OCI-LY1 (cell line): ENCODE results near the gene CERS6.

Experiments used
- H2AFZ ChIP-seq: fragments of 200-600 bp; sonication (generic), shearing (Covaris generic); 2 replicates; pipeline ENCODE4 v1.6.0; 2014; ENCODE audit warnings: antibody characterized with exemption, mild to moderate bottlenecking, low read length
- H3F3A ChIP-seq: fragments of 200-600 bp; sonication (generic), shearing (Covaris generic); 2 replicates; pipeline ENCODE4 v1.6.0; 2014; ENCODE audit warnings: mild to moderate bottlenecking, antibody characterized with exemption, low read length, moderate library complexity; ENCODE audit not compliant: insufficient read depth
- H3K27ac ChIP-seq: fragments of 200-600 bp; sonication (generic); 2 replicates; pipeline ENCODE4 v1.5.1; 2014; ENCODE audit warnings: low read length, mixed run types, mild to moderate bottlenecking, low read depth; ENCODE audit not compliant: poor library complexity, severe bottlenecking
- H3K27me3 ChIP-seq: fragments of 200-600 bp; sonication (generic); 2 replicates; pipeline ENCODE4 v1.6.0; 2014; ENCODE audit warnings: antibody characterized with exemption, mild to moderate bottlenecking, low read length, moderate library complexity; ENCODE audit not compliant: insufficient read depth
- H3K36me3 ChIP-seq: fragments of 200-600 bp; sonication (generic); 2 replicates; pipeline ENCODE4 v1.6.1; 2014; ENCODE audit warnings: mild to moderate bottlenecking, antibody characterized with exemption, low read length, moderate library complexity, mixed read lengths; ENCODE audit not compliant: insufficient read depth
- H3K4me1 ChIP-seq: fragments of 200-600 bp; sonication (generic); 2 replicates; pipeline ENCODE4 v1.5.1; 2014; ENCODE audit warnings: mild to moderate bottlenecking, low read length, moderate library complexity; ENCODE audit not compliant: insufficient read depth, severe bottlenecking
- H3K4me2 ChIP-seq: fragments of 200-600 bp; sonication (generic), shearing (Covaris generic); 2 replicates; pipeline ENCODE4 v1.6.1; 2014; ENCODE audit warnings: low read length
- H3K4me3 ChIP-seq: fragments of 200-600 bp; sonication (generic); 2 replicates; pipeline ENCODE4 v1.5.1; 2014; ENCODE audit warnings: low read length, low read depth, mild to moderate bottlenecking, mixed read lengths; ENCODE audit not compliant: poor library complexity, severe bottlenecking
- H3K79me2 ChIP-seq: fragments of 200-600 bp; shearing (Covaris generic); 2 replicates; pipeline ENCODE4 v1.6.1; 2016; ENCODE audit warnings: mixed run types, low read length, mixed read lengths; ENCODE audit not compliant: insufficient read depth
- H3K9ac ChIP-seq: fragments of 200-600 bp; sonication (generic), shearing (Covaris generic); 2 replicates; pipeline ENCODE4 v1.6.1; 2014; ENCODE audit warnings: mild to moderate bottlenecking, low read length, mixed read lengths
- H3K9me2 ChIP-seq: fragments of 200-600 bp; sonication (generic), shearing (Covaris generic); 2 replicates; pipeline ENCODE4 v1.6.1; 2014; ENCODE audit warnings: low read depth, mild to moderate bottlenecking, low read length, mixed read lengths
- H3K9me3 ChIP-seq: fragments of 200-600 bp; shearing (Covaris generic); 2 replicates; pipeline ENCODE4 v1.6.1; 2014; ENCODE audit warnings: low read length, mixed read lengths
- H4K20me1 ChIP-seq: fragments of 200-600 bp; sonication (generic), shearing (Covaris generic); 2 replicates; pipeline ENCODE4 v1.6.0; 2016; ENCODE audit warnings: mild to moderate bottlenecking, low read length; ENCODE audit not compliant: insufficient read depth
- CTCF ChIP-seq: fragments of 200-600 bp; sonication (generic), shearing (Covaris generic); IDR thresholded peaks from 2 replicates; pipeline ENCODE4 v1.5.1; 2017; ENCODE audit warnings: mild to moderate bottlenecking, antibody characterized with exemption, low read length, moderate library complexity, mixed read lengths
- EZH2 ChIP-seq: fragments of 200-600 bp; sonication (generic), shearing (Covaris generic); IDR thresholded peaks from 2 replicates; pipeline ENCODE4 v1.8.0; 2017; ENCODE audit warnings: borderline replicate concordance, mixed run types, mild to moderate bottlenecking, antibody characterized with exemption, low read length, moderate library complexity, mixed read lengths

Gene CERS6

GRCh38 chr2:168545439-168546082 is 89.5 kb downstream of the CERS6 start:
- Histone ChIP-seq H3K27ac (no peak overlapping the region), H3K4me3 (no peak overlapping the region)

GRCh38 chr2:168550670-168551069 is 94.6 kb downstream of the CERS6 start:
- Histone ChIP-seq H3K27ac (no peak overlapping the region), H3K4me1 (no peaks in the 10 kb centered on the region), H3K9ac (no peak overlapping the region), H3K79me2 (no peaks in the 10 kb centered on the region), H3K4me3 (no peak overlapping the region), H3K4me2 (no peak overlapping the region), H3F3A (no peaks in the 10 kb centered on the region), H3K9me3 (no peaks in the 10 kb centered on the region), H3K27me3 (no peaks in the 10 kb centered on the region), H4K20me1 (no peaks in the 10 kb centered on the region), H3K36me3 (no peaks in the 10 kb centered on the region), H3K9me2 (no peaks in the 10 kb centered on the region), H2AFZ (no peak overlapping the region)
- TF ChIP-seq EZH2 (no peak), CTCF (no peak)

More at GRCh38 chr2:168545439-168546082, 89.5 kb downstream of the CERS6 start:
- Histone ChIP-seq H3K9me2 (no peaks in the 10 kb centered on the region), H3K9me3 (no peaks in the 10 kb centered on the region), H3K4me1 (no peaks in the 10 kb centered on the region), H2AFZ (no peak overlapping the region), H3F3A (no peaks in the 10 kb centered on the region), H3K9ac (no peak overlapping the region), H3K36me3 (no peaks in the 10 kb centered on the region), H3K27me3 (no peaks in the 10 kb centered on the region), H4K20me1 (no peaks in the 10 kb centered on the region), H3K79me2 (no peaks in the 10 kb centered on the region), H3K4me2 (no peak overlapping the region)
- TF ChIP-seq EZH2 (no peak), CTCF (no peak)

GRCh38 chr2:168552450-168552856 is 96.4 kb downstream of the CERS6 start:
- Histone ChIP-seq H3K4me2 (no peak overlapping the region), H3K79me2 (no peaks in the 10 kb centered on the region), H3K4me3 (no peak overlapping the region), H3K9me3 (no peaks in the 10 kb centered on the region), H3K27ac (no peak overlapping the region), H3K36me3 (no peaks in the 10 kb centered on the region), H3K9me2 (no peaks in the 10 kb centered on the region), H3K9ac (no peak overlapping the region), H3K4me1 (no peaks in the 10 kb centered on the region), H2AFZ (no peak overlapping the region), H4K20me1 (no peaks in the 10 kb centered on the region), H3F3A (no peaks in the 10 kb centered on the region), H3K27me3 (no peaks in the 10 kb centered on the region)
- TF ChIP-seq EZH2 (no peak), CTCF (no peak)
